Rectal smooth muscle tissue (tissue), 1 donor: ENCODE measurements around the gene B3GLCT.
"Not testable (repeated sequence)": the region's sequence is repeated elsewhere in the genome, so short reads cannot be mapped to it uniquely, and the experiment has no call there.

Experiments
- H3K27ac ChIP-seq: one replicate; pipeline ENCODE4 v1.7.0; 2013; ENCODE audit warnings: low read depth, low read length, inconsistent platforms
- H3K27me3 ChIP-seq: one replicate; pipeline ENCODE4 v1.7.0; 2013; ENCODE audit warnings: low read length; ENCODE audit not compliant: control insufficient read depth, insufficient read depth
- H3K36me3 ChIP-seq: one replicate; pipeline ENCODE4 v1.7.0; 2013; ENCODE audit warnings: low read length; ENCODE audit not compliant: control insufficient read depth, insufficient read depth
- H3K4me1 ChIP-seq: one replicate; pipeline ENCODE4 v1.7.0; 2013; ENCODE audit warnings: low read length; ENCODE audit not compliant: control insufficient read depth, insufficient read depth
- H3K4me3 ChIP-seq: one replicate; pipeline ENCODE4 v1.7.0; 2013; ENCODE audit warnings: low read length
- H3K9ac ChIP-seq: one replicate; pipeline ENCODE4 v1.7.0; 2013; ENCODE audit warnings: low read length

B3GLCT gene

DNA sequence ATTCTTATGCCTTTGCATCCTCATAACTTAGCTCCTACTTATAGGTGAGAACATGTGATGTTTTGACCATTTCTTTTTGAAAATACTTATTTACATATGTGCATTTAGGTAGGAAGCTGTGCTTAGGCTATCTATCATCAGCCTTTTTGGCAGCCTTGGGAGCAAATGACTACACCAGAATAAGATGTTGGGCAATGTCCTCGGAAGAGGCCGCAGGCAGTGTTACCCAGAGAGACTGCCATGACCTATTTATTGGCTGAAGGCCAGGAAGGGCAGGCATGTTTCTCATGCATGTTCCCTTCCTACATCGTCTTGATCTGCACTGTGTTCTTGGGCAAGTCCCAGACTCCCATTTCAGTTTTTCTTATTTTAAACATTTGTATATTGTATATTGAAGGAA lies 122.3 kb downstream of the B3GLCT start:
- Histone ChIP-seq H3K36me3 (peaks cover 2% of the 10 kb centered on the region), H3K9ac (no peak overlapping the region), H3K27ac (no peak overlapping the region), H3K27me3 (no peaks in the 10 kb centered on the region), H3K4me1 (no peaks in the 10 kb centered on the region), H3K4me3 (no peak overlapping the region)

DNA sequence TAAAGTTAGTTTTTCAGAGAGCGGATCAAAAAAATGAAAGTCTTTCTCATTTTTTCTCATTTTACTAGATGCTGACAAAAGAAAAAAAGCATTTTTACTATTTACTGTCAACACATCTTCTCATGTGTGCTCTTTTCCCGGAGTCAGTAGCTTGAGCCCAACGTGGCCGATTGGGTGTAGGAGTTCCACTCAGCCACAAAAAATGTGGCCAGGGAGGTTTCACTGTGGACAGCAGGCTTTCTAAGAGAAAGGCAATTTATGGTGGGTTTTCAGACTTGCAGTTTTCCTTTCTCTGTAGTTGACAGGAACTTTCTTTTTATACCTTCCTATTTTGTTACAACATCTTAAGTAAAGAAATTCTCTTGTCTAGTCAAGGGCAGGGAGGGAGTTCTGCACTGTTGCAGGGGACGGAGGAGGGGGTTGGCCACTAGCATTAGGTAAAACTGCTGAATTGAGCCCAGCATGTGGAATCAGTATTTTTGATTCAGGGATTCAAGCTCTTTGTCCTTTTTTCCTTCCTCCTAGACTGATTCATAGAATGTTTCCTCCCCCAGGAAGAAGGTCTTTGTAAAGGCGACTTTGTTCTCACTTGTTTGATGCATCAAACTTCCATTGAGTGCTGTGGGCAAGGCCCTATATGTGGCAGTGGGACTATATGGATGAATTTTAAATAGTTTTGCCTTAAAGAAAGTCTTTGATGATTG lies 123.1 kb downstream of the B3GLCT start:
- no peak overlapping the region for H3K27ac ChIP-seq
- no peaks in the 10 kb centered on the region for H3K27me3 ChIP-seq
- H3K4me1 ChIP-seq, result no peaks in the 10 kb centered on the region
- H3K4me3 ChIP-seq, result no peak overlapping the region
- H3K9ac ChIP-seq, result no peak overlapping the region
- H3K36me3 ChIP-seq, result peaks cover 2% of the 10 kb centered on the region

DNA sequence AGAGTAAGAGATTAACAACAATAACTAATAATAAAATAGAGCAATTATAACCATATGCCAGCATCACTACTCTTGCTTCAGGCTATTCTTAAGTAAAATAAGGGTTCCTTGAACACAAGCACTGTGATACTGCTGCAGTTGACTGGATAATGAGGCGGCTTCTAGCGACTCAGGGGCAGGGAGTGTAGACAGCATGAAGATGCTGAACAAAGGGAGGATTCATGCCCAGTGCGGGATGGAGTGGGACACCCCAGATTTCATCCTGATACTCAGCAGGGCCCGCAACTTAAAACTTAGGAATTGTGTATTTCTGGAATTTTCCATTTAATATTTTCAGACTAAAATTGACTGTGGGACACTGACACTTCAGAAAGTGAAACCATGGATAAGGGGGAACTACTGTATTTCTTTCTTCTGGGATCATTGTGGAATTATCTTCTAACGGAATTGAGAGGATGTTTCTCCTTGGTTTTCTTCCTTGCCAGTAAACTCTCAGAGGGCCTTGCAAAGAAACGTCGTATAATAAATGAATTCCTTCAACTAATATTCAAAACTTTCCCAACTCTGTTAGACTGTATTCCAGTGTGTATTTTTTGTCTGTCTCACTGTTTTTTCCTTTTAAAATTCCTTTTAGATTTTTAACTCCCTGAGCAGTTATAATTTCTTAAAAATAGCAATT lies 127.5 kb downstream of the B3GLCT start:
- Histone ChIP-seq H3K4me3 (no peak overlapping the region), H3K4me1 (no peaks in the 10 kb centered on the region), H3K27ac (no peak overlapping the region), H3K9ac (no peak overlapping the region), H3K27me3 (no peaks in the 10 kb centered on the region), H3K36me3 (no peaks in the 10 kb centered on the region)

DNA sequence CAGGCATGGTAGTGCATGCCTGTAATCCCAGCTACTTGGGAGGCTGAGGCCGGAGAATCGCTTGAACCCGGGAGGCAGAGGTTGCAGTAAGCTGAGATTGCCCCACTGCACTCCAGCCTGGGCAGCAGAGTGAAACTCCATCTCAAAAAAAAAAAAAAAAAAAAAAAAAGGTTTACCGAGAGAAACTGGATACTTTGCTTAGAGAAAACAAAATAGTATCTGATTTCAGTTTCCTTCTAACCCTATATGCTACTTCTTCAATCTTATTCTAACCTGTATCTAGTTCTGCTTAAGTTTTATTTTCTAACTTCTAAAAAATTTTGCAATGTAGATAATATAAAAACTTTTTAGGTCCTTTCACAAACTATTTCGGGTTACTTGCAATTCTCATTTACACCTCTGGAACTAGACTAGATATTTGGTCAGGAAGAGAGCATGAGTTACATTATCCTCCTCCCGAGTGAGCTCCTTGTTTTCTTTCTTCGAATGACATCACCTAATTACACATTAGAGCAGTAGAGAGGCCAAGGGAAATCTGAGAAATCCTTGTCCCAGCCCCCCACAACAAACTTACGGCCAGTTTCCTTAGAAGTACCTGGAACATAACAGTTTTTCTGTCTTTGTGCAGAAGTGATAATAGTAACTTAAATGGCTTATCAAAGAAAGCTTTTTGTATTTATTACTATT lies 128.9 kb downstream of the B3GLCT start:
- Histone ChIP-seq H3K27ac (no peak overlapping the region), H3K9ac (no peak overlapping the region), H3K4me1 (no peaks in the 10 kb centered on the region), H3K27me3 (no peaks in the 10 kb centered on the region), H3K36me3 (no peaks in the 10 kb centered on the region), H3K4me3 (no peak overlapping the region)

DNA sequence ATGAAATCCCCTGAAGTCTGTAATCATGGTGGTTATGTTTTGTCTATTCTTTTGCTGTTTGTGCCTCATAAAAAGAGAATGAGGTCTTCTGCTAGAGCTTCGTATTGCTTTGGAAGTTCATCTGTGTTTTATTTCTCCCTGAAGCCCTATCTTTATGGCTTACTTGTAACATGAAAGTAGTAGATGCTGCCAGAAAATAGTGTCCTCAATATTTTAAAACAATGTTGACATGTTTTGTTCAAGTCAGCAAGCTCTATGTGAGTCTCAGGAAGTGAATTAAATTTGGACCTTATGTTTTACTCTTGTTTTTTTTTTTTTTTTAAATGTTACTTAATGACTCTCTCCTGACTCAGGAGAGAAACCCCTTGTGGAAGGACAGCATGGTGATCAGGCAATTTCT lies 130.5 kb downstream of the B3GLCT start:
- Histone ChIP-seq H3K36me3 (no peaks in the 10 kb centered on the region), H3K4me1 (no peaks in the 10 kb centered on the region), H3K27me3 (no peaks in the 10 kb centered on the region), H3K27ac (no peak overlapping the region), H3K9ac (no peak overlapping the region), H3K4me3 (no peak overlapping the region)

DNA sequence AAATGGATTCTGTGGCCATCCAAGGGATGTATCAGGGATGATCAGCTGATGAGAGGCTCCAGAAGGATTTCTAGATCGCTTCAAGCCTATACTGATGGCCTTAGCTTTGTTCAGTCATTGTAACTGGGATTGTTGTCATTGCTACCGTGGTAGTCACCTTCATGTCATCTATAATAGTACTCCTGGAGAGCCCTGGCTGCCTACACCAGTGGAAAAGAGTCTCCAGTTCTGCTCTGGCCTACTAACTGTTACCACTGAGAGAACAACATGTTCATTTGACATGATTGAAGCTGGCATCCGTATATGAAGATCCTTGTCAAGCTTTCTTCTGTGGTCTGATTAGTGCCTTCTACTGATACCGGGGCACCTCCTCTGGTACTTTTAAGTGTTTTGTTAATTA lies 131.3 kb downstream of the B3GLCT start:
- Histone ChIP-seq H3K4me3 (no peak overlapping the region), H3K27me3 (no peaks in the 10 kb centered on the region), H3K4me1 (no peaks in the 10 kb centered on the region), H3K36me3 (no peaks in the 10 kb centered on the region), H3K27ac (no peak overlapping the region), H3K9ac (no peak overlapping the region)

DNA sequence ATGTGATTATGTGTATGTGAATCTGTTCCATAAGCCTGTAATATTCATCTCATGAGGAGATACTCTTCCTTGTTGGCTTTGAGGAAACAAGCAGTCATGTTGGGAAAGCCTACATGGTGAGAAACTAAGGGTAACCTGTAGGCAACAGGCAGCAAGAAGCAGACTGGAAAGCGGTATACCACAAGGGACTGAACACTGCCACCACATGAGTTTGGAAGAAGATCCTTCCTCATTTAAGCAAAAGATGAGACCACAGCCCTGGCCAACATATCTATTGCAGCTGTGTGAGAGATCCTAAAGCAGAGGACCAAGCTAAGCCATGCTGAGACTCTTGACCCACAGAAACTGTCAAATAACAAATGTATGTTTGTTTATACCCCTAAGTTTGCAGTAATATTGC lies 134.8 kb downstream of the B3GLCT start:
- Histone ChIP-seq H3K4me3 (no peak overlapping the region), H3K36me3 (no peaks in the 10 kb centered on the region), H3K27me3 (no peaks in the 10 kb centered on the region), H3K9ac (no peak overlapping the region), H3K27ac (no peak overlapping the region), H3K4me1 (no peaks in the 10 kb centered on the region)

DNA sequence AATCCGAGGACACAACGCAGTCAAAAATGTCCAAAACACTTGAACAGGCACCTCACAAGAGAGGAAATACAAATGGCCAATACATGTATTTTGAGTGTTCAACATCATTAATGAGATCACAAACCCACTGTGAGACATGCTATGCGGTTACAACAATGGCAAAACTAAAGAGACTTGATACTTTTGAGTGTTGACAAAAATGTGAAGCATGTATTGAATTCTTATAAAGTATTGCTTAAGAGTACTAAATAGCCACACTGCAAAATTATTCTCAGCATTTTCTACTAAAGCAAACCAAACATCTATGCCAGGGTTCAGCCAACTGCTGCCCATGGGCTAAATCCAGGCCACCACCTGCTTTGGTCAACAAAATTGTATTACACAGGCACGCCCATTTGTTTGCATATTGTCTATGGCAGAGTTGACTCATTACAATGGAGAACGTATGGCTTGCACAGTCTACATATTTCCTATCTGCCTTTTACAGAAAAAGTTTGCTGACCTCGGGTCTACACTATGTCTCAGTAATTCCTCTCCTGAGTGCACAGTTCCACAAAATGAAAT lies 135.3 kb downstream of the B3GLCT start:
- H3K4me3 ChIP-seq, result no peak overlapping the region
- H3K27me3 ChIP-seq, result no peaks in the 10 kb centered on the region
- no peak overlapping the region for H3K9ac ChIP-seq
- no peak overlapping the region for H3K27ac ChIP-seq
- no peaks in the 10 kb centered on the region for H3K36me3 ChIP-seq
- H3K4me1 ChIP-seq, result no peaks in the 10 kb centered on the region

DNA sequence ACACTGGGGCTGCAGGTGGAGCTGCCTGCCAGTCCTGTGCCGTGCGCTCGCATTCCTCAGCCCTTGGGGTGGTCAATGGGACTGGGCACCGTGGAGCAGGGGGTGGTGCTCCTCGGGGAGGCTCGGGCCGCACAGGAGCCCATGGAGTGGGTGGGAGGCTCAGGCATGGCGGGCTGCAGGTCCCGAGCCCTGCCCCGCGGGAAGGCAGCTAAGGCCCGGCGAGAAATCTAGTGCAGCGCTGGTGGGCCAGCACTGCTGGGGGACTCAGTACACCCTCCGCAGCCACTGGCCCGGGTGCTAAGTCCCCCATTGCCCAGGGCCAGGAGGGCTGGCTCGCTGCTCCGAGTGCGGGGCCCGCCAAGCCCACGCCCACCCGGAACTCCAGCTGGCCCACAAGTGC lies 139.8 kb downstream of the B3GLCT start:
- H3K9ac ChIP-seq, H3K4me3 ChIP-seq, H3K27ac ChIP-seq, H3K4me1 ChIP-seq, H3K27me3 ChIP-seq, H3K36me3 ChIP-seq: not testable (repeated sequence)

DNA sequence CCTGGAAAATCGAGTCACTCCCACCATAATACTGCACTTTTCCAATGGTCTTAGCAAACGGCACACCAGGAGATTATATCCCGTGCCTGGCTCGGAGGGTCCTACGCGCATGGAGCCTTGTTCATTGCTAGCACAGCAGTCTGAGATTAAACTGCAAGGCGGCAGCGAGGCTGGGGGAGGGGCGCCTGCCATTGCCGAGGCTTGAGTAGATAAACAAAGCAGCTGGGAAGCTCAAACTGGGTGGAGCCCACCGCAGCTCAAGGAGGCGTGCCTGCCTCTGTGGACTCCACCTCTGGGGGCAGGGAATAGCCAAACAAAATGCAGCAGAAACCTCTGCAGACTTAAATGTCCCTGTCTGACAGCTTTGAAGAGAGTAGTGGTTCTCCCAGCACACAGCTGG lies 141.1 kb downstream of the B3GLCT start:
- H3K27me3 ChIP-seq, H3K27ac ChIP-seq, H3K4me3 ChIP-seq, H3K36me3 ChIP-seq, H3K4me1 ChIP-seq, H3K9ac ChIP-seq: not testable (repeated sequence)

DNA sequence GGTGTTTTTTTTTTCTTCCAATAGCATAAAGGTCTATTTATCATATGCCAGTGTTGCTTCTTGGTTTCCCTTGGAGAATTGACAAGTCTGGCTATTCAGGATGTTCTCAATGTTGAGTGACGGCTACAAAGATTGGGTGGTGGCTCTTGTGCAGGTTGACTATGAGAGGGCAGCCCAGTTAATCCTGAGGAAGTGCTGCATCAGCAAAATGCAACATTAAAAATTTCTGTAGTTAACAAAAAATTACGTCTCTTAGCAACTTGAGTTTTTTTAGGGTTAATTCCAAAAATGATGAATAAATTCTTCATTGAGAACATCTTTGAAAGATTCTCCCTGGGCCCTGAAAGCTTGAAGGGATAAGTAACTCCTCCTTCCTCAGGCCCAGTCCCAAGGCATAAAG lies 147.1 kb downstream of the B3GLCT start:
- no peak overlapping the region for H3K9ac ChIP-seq
- H3K27me3 ChIP-seq, result no peaks in the 10 kb centered on the region
- no peaks in the 10 kb centered on the region for H3K4me1 ChIP-seq
- H3K4me3 ChIP-seq, result no peak overlapping the region
- no peaks in the 10 kb centered on the region for H3K36me3 ChIP-seq
- no peak overlapping the region for H3K27ac ChIP-seq

DNA sequence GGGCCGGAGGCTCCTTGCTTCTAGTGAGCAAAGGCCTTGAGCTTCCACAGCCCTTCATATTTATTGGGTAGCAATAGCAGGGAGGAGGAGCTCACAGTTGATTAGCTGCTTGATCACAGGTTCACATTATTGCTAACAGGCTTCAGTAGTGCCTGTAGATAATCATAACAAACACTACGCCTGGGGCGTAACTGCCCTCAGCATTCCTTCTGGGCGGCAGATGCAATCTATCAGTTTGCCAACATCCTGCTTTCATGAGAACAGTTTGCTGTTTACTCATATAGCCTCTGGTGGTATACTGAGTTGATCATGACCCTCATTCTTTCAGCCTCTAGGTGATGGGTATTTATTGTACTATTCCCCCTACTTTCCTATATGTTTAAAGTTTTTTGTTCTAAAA lies 149.4 kb downstream of the B3GLCT start:
- Histone ChIP-seq H3K27ac (no peak overlapping the region), H3K36me3 (no peaks in the 10 kb centered on the region), H3K9ac (no peak overlapping the region), H3K4me3 (no peak overlapping the region), H3K27me3 (no peaks in the 10 kb centered on the region), H3K4me1 (no peaks in the 10 kb centered on the region)
